ENCODE data around the gene ELAPOR1.

GRCh38 chr1:109078317-109078716 is 35.6 kb upstream of the ELAPOR1 start:
- no peak for TF ChIP-seq CTCF (IDR thresholded peaks at IDR 0.05)
- no peak for TF ChIP-seq POLR2A (IDR thresholded peaks at IDR 0.05)
- no peak for TF ChIP-seq POLR2AphosphoS5 (IDR thresholded peaks at IDR 0.05; ENCODE audit: insufficient read depth in 1 of 2, low read depth in 1 of 2)
